ENCODE results near the gene PPM1F. TPM values are rescaled to one million over a fixed set of nuclear protein-coding genes. Genes with fewer than 3 reads are reported as not detected.
A peak's percentile ranks its signal among the peaks of the same experiment; 100 is the strongest.

Gene PPM1F
- total RNA-seq, 2 donors from 2014 or later = 37.6 to 49.2 TPM

- peaks cover 28% of the 10 kb centered on the region for H3K4me1 Mint-ChIP-seq
- H3K27ac Mint-ChIP-seq = peak overlapping the region; percentile 56
- peaks cover 6% of the 10 kb centered on the region for H3K27me3 Mint-ChIP-seq (ENCODE audit: insufficient read depth)
- peak overlapping the region; percentile 2 for H3K4me3 Mint-ChIP-seq
- H3K36me3 ChIP-seq (ENCODE audit: control insufficient read depth, insufficient read depth, low read length) = peaks cover 16% of the 10 kb centered on the region
- peaks cover 5% of the 10 kb centered on the region for H3K4me1 ChIP-seq (ENCODE audit: control insufficient read depth, insufficient read depth, low read length)
- H3K9ac ChIP-seq (ENCODE audit: extremely low read depth, low read length, poor library complexity, severe bottlenecking) = no peak overlapping the region
- H3K36me3 Mint-ChIP-seq (ENCODE audit: low read depth) = peaks cover 18% of the 10 kb centered on the region
- TF ChIP-seq CTCF (conservative IDR thresholded peaks at IDR 0.05) = peak; percentile 71
- no peaks in the 10 kb centered on the region for H3K9me3 ChIP-seq (ENCODE audit: control insufficient read depth, low read length)
- H3K27ac ChIP-seq (ENCODE audit: low read depth, low read length) = no peak overlapping the region
- H3K4me3 ChIP-seq (ENCODE audit: low read length) = peak overlapping the region; percentile 39
- peak; percentile 75 for DNase-seq
- H3K9me3 Mint-ChIP-seq = no peaks in the 10 kb centered on the region
- WGBS, 2 experiments (ENCODE audit: insufficient coverage in 1 of 2, insufficient read length in 1 of 2) = 71 to 83% methylated on average over 5 to 16 of the region's 16 CpGs
- H3K27me3 ChIP-seq (ENCODE audit: control insufficient read depth, insufficient read depth, low read length, poor library complexity, severe bottlenecking) = no peaks in the 10 kb centered on the region
Observed at GRCh38 chr22:21947040-21948014, 5.3 kb downstream of the PPM1F start.

GRCh38 chr22:21946262-21946925, 6.3 kb downstream of the PPM1F start:
- Histone ChIP-seq H3K4me1 (ENCODE audit: control insufficient read depth, insufficient read depth, low read length) (peaks cover 5% of the 10 kb centered on the region), H3K9me3 (ENCODE audit: control insufficient read depth, low read length) (no peaks in the 10 kb centered on the region), H3K9ac (ENCODE audit: extremely low read depth, low read length, poor library complexity, severe bottlenecking) (no peak overlapping the region), H3K27ac (ENCODE audit: low read depth, low read length) (no peak overlapping the region), H3K36me3 (ENCODE audit: control insufficient read depth, insufficient read depth, low read length) (peaks cover 18% of the 10 kb centered on the region), H3K4me3 (ENCODE audit: low read length) (no peak overlapping the region), H3K27me3 (ENCODE audit: control insufficient read depth, insufficient read depth, low read length, poor library complexity, severe bottlenecking) (no peaks in the 10 kb centered on the region)
- no peaks in the 10 kb centered on the region for H3K27me3 Mint-ChIP-seq (ENCODE audit: insufficient read depth)
- 96 to 97% methylated on average over 11 to 12 of the region's 12 CpGs for WGBS, 2 experiments (ENCODE audit: insufficient coverage in 1 of 2, insufficient read length in 1 of 2)
- no peak for TF ChIP-seq CTCF (conservative IDR thresholded peaks at IDR 0.05)
- H3K36me3 Mint-ChIP-seq (ENCODE audit: low read depth) = peaks cover 18% of the 10 kb centered on the region
- no peak overlapping the region for H3K4me3 Mint-ChIP-seq
- no peaks in the 10 kb centered on the region for H3K9me3 Mint-ChIP-seq
- H3K27ac Mint-ChIP-seq = no peak overlapping the region
- peaks cover 22% of the 10 kb centered on the region for H3K4me1 Mint-ChIP-seq
- no peak for DNase-seq

DNA sequence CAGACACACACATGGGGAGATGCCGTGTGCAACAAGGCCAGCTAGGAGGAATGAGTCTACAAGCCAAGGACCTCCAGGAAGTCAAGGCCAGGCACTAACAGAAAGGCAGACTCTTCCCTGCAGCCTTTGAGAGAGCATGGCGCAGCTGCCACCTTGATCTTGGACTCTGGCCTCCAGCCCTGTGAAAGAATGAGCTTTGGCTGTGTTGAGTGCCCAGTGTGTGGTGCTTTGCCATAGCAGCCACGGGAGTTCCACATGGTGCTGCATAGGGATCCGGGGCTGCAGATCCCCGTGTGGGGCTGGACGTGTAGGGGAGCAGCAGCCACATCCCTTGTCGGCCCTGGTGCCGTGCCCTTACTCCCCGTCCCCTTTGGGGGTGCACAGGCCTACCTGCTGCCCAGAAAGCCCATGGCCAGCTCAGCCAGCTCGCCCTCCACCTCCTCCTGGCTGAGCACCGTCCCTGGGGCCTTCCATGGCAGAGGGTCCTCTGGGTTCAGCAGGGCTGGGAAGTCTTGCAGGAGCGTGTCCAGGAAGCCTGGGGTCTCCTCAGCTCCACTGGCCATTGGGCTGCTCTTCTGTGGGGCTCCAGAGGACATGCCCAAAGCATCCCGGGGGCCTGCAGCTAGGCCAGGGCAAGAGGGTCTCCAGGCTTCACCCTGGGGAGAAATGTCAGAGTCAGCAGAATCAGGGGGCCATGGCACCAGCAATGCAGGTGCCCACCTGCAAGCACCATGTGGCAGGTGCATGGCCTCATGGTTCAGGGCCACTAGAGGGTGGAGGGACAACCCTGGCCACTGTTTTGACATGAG, 7.0 kb downstream of the PPM1F start:
- Mint-ChIP-seq H3K27ac (no peak overlapping the region), H3K4me3 (no peak overlapping the region)

More for the DNA sequence above, 7.0 kb downstream of the PPM1F start:
- no peak for DNase-seq
- Histone ChIP-seq H3K27me3 (ENCODE audit: control insufficient read depth, insufficient read depth, low read length, poor library complexity, severe bottlenecking) (no peaks in the 10 kb centered on the region), H3K4me1 (ENCODE audit: control insufficient read depth, insufficient read depth, low read length) (peaks cover 5% of the 10 kb centered on the region), H3K27ac (ENCODE audit: low read depth, low read length) (no peak overlapping the region), H3K9ac (ENCODE audit: extremely low read depth, low read length, poor library complexity, severe bottlenecking) (no peak overlapping the region), H3K4me3 (ENCODE audit: low read length) (no peak overlapping the region), H3K9me3 (ENCODE audit: control insufficient read depth, low read length) (no peaks in the 10 kb centered on the region), H3K36me3 (ENCODE audit: control insufficient read depth, insufficient read depth, low read length) (peaks cover 23% of the 10 kb centered on the region)
- Mint-ChIP-seq H3K36me3 (ENCODE audit: low read depth) (peaks cover 16% of the 10 kb centered on the region), H3K9me3 (no peaks in the 10 kb centered on the region), H3K27me3 (ENCODE audit: insufficient read depth) (no peaks in the 10 kb centered on the region), H3K4me1 (peaks cover 22% of the 10 kb centered on the region)
- WGBS, 2 experiments (ENCODE audit: insufficient coverage in 1 of 2, insufficient read length in 1 of 2) = 88 to 91% methylated on average over 4 to 13 of the region's 13 CpGs
- TF ChIP-seq CTCF (conservative IDR thresholded peaks at IDR 0.05) = no peak
